Activated CD8-positive, alpha-beta memory T cell treated with anti-CD3 and anti-CD28 coated beads for 36 hours (primary cell): ENCODE measurements around the gene SHC2. TPM values are rescaled to one million over a fixed set of nuclear protein-coding genes. Genes with fewer than 3 reads are reported as not detected.
"Not testable (repeated sequence)": the region's sequence is repeated elsewhere in the genome, so short reads cannot be mapped to it uniquely, and the experiment has no call there.

Experiments used
- CTCF ChIA-PET: fragments of 350-600 bp; sonication (Branson Sonifier 250); formaldehyde crosslinking; loops from one replicate; lab custom pipeline; 2021; ENCODE audit warnings: antibody characterized with exemption; lab: Charles Lee
- POLR2A ChIA-PET: fragments of 350-600 bp; sonication (Branson Sonifier 250); formaldehyde crosslinking; loops from one replicate; lab custom pipeline; 2021; ENCODE audit warnings: antibody characterized with exemption; lab: Charles Lee
- total RNA-seq, 2 experiments: library from RNA; stranded (reverse); gene quantifications; one replicate each; pipeline ENCODE4 v1.2.3, GENCODE V29; 2021

Gene SHC2
- total RNA-seq, 2 experiments from 2014 or later, result not detected

DNA sequence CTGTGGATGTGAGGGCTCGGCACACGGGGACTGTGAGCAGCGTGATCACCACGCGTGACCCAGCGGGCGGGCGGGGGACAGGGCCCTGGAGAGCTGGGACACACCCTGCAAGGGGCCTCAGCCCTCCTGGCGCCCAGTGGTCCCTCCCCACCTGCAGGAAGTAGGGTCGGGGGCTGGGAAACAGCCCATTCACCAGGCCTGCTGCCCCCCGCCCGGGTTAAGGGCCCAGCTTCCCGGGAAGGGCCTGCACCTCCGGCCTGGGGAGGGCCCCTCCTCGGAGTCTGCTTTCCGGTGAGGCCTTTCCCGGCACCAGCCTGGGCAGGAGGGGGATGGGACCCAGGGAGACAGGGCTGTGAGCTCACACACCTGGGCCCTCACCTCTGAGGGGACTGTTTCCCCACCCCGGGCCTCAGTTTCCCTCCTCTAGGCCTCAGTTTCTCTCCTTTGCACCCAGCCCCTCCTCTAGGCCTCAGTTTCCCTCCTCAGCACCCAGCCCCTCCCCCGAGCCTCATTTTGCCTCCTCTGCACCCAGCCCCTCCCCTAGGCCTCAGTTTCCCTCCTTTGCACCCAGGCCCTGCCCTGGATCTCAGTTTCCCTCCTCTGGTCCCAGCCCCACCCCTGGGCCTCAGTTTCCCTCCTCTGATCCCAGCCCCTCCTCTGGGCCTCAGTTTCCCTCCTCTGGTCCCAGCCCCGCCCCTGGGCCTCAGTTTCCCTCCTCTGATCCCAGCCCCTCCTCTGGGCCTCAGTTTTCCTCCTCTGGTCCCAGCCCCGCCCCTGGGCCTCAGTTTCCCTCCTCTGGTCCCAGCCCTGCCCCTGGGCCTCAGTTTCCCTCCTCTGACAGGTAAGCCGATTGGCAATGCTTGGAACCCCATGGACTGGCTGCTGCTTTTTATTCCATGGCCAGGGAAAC is 33.6 kb upstream of the SHC2 start:
- ChIA-PET CTCF (interaction anchor here (2.2 to 2.4 kb wide), 2 partner anchors 12 to 16 kb away, joined by 6 to 11 read pairs; partner anchors contain the start of gene TPGS1), POLR2A (no interaction called here)

DNA sequence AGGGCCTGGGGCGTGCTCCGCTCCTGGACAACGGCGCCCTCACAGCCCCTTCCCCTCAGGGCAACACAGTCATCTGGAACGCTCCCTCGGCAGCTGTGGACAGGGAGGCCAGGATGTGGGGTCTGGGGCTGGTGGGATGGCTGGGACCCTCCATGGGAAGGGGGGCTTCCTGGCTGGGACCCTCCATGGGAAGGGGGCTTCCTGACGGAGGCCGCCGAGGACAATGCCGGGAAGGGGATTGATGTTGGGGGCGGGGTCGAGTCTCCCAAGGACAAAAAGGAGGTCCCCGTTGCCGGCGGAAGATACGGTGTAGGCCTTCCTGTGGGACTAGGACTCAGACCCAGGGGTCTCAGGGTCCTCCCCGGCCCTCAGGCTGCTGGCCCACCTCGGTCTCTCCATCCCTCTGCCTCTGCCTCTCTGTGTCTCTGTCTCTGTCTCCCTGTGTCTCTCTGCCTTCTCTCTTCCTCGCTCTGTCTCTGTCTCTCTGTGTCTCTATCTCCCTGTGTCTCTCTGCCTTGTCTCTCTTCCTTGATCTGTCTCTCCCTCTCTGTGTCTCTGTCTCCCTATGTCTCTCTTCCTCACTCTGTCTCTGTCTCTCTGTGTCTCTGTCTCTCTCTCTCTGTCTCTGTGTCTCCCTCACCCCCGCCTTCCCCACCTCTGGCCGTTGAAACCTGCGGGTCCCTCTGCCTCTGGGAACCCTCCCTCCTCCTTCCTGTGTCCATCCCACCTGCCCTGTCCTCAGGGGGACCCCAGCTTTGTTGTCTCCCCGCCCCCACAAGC is 32.7 kb upstream of the SHC2 start:
- ChIA-PET CTCF (interaction anchor here (2.2 to 2.4 kb wide), 2 partner anchors 13 to 17 kb away, joined by 6 to 11 read pairs; partner anchors contain the start of gene TPGS1), POLR2A (no interaction called here)

DNA sequence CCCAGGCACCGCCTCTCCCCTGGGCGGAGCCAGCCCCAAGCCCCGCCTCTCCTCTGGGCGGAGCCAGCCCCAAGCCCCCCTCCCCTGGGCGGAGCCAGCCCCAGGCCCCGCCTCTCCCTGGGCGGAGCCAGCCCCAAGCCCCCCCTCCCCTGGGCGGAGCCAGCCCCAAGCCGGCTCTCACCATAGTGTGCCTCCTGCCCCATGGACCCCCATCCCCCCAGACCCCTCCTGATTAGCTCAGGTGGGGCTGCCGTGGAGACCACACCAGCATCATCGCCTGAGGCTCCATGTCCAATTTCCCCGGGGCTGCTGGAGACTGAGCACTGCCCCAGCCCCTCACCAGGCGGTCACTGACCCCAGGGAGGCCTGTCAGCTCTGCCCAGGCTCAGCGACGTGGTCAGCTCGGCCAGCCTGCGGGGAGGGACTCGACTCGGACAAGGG is 31.3 kb upstream of the SHC2 start:
- POLR2A ChIA-PET, result no interaction called here

DNA sequence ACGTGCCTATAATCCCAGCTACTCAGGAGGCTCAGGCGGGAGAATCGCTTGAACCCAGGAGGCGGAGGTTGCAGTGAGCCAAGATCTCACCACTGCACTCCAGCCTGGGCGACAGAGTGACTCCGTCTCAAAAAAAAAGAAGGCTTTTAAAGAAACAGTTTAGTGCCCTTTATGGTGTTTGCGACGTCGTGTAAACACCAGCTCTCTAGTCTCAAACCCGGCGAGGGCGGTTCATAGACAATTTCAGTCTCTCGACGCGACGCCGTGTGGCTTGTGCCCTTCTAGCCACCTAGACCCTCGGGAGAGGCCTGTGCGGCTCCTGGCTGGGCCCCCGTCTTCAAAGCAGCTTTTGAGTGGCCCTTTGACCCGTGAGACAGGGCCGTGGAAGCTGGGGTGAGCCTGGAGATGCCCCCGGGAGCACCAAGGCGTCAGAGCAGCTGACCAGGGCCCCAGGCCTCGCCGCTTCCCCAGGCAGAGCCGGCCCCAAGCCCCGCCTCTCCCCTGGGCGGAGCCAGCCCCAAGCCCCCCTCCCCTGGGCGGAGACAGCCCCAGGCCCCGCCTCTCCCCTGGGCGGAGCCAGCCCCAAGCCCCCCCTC is 30.4 kb upstream of the SHC2 start:
- ChIA-PET POLR2A (no interaction called here), CTCF (interaction anchor here (1.9 kb wide), 1 partner anchor 20 kb away, joined by 9 read pairs; no protein-coding TSS in a partner anchor)

More for the DNA sequence above, 31.3 kb upstream of the SHC2 start:
- CTCF ChIA-PET, result no interaction called here

DNA sequence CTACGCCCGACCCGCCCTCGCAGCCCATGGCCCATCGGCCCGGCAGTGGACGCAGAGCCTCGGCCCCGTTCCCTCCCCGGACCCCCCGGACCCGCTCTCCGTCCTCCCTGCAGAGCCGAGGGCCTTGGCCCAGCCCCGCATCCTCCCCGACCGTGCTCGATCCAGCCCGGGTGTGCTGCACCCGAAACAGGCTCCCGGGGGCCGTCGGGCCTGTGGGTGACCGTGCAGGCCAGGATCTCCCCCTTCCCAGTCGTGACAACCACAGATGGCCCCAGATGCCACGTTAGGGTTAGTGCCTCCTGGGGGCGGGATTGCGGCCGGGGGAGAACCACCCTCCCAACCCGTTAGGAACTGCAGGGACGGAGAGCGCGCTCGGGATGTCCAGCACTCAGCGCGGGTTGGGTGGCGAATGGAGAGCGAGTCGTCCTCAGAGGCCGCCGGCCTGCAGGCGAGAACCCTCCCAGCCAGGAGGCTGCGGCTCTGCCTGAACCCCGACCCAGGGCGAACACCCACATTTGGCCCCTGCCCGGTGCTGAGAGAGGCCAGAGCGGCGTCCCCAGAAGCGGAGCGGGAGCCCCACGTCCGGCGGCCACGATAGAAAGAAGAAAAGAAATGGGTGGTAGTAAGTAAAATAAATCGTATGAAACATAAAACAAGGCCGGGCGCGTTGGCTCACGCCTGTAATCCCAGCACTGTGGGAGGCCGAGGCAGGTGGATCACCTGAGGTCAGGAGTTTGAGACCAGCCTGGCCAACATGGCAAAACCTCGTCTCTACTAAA is 28.8 kb upstream of the SHC2 start:
- CTCF ChIA-PET, result interaction anchor here (0.8 to 1.9 kb wide), 4 partner anchors 17 to 21 kb away, joined by 3 to 9 read pairs (median 5); no protein-coding TSS in a partner anchor
- POLR2A ChIA-PET, result interaction anchor here (0.5 to 0.8 kb wide), 2 partner anchors 17 to 65 kb away, joined by 3 to 11 read pairs; partner anchors contain the start of gene TPGS1

DNA sequence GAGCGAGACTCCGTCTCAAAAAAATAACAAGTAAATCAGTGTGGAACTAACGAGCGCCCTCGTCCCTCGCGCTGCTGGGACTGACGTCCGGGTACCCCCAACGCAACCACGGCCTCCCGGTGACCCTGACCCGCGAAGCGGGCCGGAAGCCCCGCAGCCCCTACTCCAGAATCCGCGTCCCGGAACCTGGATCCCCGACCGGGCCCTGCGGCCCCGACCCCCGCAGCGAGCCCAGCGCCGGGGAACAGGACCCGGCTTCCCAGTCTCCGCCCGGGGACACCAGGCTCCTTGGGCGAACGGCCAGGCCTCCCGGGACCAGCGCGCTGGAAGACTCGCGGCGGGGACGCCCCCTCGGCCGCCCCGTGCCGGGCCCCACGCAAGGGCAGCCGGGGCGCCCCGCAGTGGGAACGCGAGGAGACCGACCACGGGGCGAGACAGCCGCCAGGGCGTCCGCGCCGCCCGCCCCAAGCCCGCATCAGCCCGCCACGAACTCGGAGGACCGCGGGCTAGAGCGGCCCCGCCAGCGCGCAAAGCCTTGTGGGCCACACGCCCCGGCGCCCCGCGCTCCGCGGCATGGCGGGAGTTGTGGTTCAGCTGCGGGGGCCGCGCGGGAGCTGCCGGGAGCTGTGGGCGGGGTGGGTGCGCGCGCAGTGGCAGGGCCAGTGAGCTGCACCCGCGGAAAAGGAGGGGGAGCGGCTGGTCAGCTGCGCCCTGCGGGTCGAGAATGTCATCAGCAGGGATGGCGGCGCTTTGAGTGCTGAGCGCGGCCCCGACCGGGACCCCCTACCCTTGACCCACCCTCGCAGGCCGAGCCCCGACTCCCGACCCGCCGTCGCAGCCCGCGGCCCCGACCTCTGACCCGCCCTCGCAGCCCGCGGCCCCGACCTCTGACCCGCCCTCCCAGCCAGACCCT is 27.9 kb upstream of the SHC2 start:
- POLR2A ChIA-PET, result interaction anchor here (0.5 to 0.8 kb wide), 2 partner anchors 18 to 66 kb away, joined by 3 to 11 read pairs; partner anchors contain the start of gene TPGS1
- CTCF ChIA-PET, result interaction anchor here (1.0 to 1.6 kb wide), 2 partner anchors 18 to 22 kb away, joined by 4 to 6 read pairs; no protein-coding TSS in a partner anchor

DNA sequence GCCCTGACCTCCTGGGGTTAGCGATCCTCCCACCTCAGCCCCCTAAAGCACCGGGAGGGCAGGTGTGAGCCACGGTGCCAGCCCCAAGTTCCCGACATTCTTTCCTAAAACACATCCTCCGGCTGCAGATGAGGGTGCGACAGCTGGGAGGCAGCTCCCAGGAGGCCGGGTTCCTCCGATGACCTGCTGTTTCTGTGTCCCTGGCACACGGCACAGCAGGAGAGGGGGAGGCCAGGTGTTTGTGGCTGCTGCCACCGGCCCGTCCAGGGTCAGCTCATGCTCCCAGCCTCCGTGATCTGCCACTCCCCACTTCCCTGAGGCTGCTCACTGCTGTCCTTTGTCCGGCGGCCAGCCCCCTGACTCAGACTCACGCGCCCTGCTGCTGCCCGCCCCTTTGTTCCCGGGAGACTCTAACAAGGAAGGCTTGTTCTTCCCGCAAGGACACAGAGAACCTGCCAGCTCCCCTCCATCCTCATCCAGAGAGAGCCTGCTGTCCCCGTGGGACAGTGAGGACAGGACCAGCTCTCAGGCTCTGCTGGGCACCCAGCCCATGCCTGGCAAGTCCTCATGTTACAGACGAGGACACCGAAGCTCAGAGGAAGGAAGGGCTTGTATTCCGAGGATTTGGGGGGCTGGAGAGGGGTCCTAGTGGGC is 24.9 kb upstream of the SHC2 start:
- ChIA-PET POLR2A (no interaction called here), CTCF (interaction anchor here (0.8 kb wide), 1 partner anchor 21 kb away, joined by 3 read pairs; no protein-coding TSS in a partner anchor)

DNA sequence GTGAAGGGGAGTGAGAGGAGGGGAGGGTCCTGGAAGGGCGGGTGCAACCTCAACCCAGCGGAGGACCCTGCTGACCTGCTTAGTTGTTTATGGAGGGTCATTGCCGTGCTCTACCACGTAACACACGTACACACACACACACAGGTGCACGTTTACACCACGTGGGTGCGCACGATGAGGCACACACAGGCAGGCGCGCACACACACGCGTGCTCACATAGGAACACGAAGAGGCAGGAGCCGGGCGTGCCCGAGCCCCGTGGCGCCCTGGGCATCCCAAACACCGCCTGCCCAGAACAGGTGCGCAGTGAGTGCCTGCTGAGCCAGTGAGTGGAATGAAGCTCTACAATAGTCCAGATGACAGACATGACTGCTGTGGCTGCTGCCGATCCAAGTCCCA is 24.2 kb upstream of the SHC2 start:
- ChIA-PET POLR2A (no interaction called here), CTCF (no interaction called here)

DNA sequence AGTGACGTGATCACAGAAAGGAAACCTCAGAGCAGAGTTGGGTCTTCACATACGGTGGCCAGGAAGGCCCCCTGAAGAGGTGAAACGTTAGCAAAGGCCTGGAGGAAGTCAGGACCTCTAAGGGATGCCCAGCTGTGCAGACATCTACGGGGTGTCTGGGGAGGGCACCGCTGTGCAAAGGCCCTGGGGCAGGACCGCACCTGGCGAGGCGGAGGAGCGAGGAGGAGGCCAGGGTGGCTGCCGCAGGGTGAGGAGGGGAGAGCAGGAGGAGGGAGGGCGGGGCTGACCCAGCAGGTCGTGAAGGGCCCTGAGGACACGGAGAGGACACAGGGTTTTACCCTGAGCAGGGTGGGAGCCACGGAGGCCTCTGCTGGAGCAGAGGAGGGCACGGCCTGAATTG is 23.7 kb upstream of the SHC2 start:
- POLR2A ChIA-PET, result no interaction called here

DNA sequence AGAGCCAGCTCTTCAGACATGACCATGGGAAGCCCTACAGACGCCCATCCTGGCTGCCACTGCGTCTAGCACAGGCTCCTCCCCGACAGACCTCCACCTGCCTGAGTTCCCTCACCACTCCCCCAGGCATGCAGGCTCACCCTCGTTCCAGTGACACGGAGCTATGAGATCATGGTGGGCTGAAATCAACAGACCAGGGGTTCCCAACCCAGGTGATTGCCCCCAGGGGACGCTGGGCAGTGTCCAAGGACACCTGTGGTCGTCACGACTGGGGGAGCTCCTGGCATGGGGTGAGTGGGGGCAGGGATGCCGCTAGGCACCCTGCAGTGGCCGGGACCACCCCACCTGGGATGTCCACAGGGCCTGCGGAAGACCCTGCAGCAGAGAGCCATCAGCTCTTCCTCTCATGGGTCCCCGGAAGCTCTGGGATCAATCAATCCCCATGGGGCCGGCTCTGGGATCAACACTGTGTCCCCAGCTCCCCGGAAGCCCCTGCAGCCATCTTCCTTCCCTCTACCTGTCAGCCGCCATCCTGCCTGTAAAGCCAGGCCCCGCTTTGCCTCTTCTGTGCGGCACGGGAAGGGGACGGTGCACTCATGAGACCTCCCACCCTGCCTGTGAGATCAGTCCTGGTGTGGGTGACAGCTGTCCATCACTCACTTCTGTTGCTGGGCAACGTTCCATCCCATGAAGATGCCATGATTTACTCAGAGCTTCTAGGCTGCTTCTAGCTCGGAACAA is 22.7 kb upstream of the SHC2 start:
- POLR2A ChIA-PET, result no interaction called here
- CTCF ChIA-PET, result interaction anchor here (0.6 kb wide), 1 partner anchor 899 kb away, joined by 5 read pairs; no protein-coding TSS in a partner anchor

More for the DNA sequence above, 23.7 kb upstream of the SHC2 start:
- CTCF ChIA-PET, result no interaction called here

DNA sequence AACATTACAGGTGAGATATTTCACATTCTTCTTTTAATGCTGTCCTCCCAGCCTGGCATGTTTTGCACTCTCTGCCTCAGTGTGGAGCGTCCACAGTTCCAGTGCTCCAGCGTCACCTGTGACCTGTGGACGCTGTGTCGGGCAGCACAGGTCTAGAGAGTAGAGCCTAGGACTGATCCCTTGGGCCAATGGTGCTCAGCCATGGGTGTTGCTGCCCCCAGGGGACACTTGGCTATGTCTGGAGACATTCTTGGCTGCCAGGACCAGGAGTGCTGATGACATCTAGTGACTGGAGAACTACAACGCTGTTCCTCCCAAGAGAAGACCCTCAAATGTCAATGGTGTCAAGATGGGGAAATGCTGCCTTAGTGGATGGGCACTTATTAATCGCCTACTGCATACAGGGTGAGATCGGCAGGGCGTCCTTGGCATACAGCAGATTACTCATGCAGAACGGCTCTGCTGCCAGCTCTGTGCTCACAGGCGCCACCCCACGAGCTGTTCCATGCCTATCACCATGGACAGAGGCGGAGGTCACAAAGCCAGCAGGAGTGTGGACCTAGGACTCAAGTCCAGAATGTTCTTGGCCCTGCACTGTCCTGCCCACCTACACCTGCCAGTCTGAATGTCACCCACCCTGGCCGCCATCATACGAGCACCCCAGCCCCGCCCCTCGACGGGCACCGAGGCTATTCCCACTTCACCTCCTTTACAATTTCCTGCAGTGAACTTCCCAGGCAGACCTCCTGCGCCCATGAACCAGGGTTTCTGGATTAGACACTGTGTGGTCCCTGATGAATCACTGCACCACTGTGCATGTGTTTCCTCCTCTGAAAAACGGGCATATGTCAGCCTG is 21.6 kb upstream of the SHC2 start:
- CTCF ChIA-PET, result no interaction called here
- POLR2A ChIA-PET, result interaction anchor here (0.7 kb wide), 1 partner anchor 107 kb away, joined by 7 read pairs; no protein-coding TSS in a partner anchor

DNA sequence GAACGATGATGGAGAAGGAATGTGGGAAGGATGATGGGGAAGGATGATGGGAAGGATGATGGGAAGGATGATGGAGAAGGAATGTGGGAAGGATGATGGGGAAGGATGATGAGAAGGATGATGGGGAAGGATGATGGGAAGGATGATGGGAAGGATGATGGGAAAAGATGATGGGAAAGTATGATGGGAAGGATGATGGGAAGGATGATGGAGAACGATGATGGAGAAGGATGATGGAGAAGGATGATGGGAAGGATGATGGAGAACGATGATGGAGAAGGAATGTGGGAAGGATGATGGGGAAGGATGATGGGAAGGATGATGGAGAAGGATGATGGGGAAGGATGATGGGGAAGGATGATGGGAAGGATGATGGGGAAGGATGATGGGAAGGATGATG is 20.3 kb upstream of the SHC2 start:
- CTCF ChIA-PET, POLR2A ChIA-PET: not testable (repeated sequence)

DNA sequence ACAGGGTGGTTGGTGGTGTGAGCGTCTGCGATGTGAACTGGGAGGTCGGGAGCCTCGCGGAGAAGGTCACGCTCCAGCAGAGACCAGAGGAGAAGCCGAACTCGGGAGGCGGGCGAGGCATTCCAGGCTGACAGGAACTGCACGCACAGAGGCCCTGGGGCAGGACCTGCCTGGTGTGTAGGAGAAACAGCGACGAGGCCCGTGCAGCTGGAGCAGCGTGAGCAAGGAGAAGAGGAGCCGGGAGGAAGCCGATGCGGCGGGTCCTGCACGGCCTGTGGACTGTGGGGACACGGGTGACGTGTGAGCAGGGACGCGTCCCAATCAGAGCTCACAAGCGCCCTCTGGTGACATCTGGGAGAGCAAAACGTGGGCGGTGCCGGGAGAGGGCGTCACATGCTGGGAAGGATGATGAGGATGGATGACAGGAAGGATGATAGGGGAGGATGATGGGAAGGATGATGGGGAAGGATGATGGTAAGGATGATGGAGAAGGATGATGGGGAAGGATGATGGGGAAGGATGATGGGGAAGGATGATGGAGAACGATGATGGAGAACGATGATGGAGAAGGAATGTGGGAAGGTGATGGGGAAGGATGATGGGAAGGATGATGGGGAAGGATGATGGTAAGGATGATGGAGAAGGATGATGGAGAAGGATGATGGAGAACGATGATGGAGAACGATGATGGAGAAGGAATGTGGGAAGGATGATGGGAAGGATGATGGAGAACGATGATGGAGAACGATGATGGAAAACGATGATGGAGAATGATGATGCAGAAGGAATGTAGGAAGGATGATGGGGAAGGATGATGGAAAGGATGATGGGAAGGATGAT is 19.4 kb upstream of the SHC2 start:
- ChIA-PET CTCF (no interaction called here), POLR2A (interaction anchor here (0.7 kb wide), 1 partner anchor 201 kb away, joined by 6 read pairs; no protein-coding TSS in a partner anchor)

DNA sequence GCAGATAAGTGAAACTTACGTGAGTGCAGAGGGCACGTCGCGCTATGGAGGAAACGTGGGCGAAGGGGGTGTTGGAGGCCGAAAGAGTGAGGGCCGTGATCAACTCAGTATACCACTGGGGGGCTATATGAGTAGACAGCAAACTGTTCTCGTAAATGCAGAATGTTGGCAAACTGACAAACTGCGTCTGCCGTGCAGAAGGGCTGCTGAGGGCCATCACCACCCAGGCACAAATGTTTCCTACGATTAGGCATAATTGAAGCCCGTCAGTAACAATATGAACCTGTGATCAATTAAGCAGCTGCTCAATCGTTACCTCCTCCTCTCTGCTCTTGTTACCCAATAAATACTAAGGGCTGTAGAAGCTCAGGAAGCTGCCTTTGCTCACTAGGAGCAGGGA is 18.1 kb upstream of the SHC2 start:
- ChIA-PET CTCF (no interaction called here), POLR2A (no interaction called here)
